DND-41 (cell line): Measurements from ENCODE around the gene THBD.

Source experiments
- EZH2 ChIP-seq: IDR thresholded peaks from 3 replicates; pipeline ENCODE4 v1.6.1; 2012; ENCODE audit warnings: borderline replicate concordance, low read depth, mild to moderate bottlenecking, moderate library complexity, low read length, inconsistent platforms; ENCODE audit not compliant: severe bottlenecking
- TF ChIP-seq, protein P1 (sequence below): IDR thresholded peaks from 2 replicates; pipeline ENCODE4 v1.5.1; 2012; ENCODE audit warnings: borderline replicate concordance, low read length, moderate library complexity, mild to moderate bottlenecking; ENCODE audit not compliant: poor library complexity, severe bottlenecking; ENCODE audit errors: extremely low read depth

- no peak for TF ChIP-seq EZH2
- TF ChIP-seq, protein P1, sequence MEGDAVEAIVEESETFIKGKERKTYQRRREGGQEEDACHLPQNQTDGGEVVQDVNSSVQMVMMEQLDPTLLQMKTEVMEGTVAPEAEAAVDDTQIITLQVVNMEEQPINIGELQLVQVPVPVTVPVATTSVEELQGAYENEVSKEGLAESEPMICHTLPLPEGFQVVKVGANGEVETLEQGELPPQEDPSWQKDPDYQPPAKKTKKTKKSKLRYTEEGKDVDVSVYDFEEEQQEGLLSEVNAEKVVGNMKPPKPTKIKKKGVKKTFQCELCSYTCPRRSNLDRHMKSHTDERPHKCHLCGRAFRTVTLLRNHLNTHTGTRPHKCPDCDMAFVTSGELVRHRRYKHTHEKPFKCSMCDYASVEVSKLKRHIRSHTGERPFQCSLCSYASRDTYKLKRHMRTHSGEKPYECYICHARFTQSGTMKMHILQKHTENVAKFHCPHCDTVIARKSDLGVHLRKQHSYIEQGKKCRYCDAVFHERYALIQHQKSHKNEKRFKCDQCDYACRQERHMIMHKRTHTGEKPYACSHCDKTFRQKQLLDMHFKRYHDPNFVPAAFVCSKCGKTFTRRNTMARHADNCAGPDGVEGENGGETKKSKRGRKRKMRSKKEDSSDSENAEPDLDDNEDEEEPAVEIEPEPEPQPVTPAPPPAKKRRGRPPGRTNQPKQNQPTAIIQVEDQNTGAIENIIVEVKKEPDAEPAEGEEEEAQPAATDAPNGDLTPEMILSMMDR = no peak
These were observed 30.5 kb upstream of the THBD start for GRCh38 chr20:23079926-23080325.
